Measurements from ENCODE around the gene POC1B.
"Not testable (repeated sequence)": the region's sequence is repeated elsewhere in the genome, so short reads cannot be mapped to it uniquely, and the experiment has no call there.

Gene POC1B

GRCh38 chr12:89459279-89459678 lies 66.6 kb downstream of the POC1B start:
- not testable (repeated sequence) for DNase-seq

GRCh38 chr12:89456565-89456964 lies 69.3 kb downstream of the POC1B start:
- no peak for DNase-seq

GRCh38 chr12:89454080-89454848 lies 71.6 kb downstream of the POC1B start:
- DNase-seq: no peak

GRCh38 chr12:89453121-89453978 lies 72.5 kb downstream of the POC1B start:
- DNase-seq: no peak

- no peak for DNase-seq
Measured at GRCh38 chr12:89451841-89452251, 74.0 kb downstream of the POC1B start.

GRCh38 chr12:89450907-89451306 lies 74.9 kb downstream of the POC1B start:
- DNase-seq: no peak

- DNase-seq: no peak
Measured at GRCh38 chr12:89448951-89449371, 76.9 kb downstream of the POC1B start.

GRCh38 chr12:89448526-89448925 lies 77.3 kb downstream of the POC1B start:
- DNase-seq: no peak

GRCh38 chr12:89439941-89440340 lies 85.9 kb downstream of the POC1B start:
- no peak for DNase-seq

GRCh38 chr12:89437231-89437630 lies 88.6 kb downstream of the POC1B start:
- DNase-seq: no peak

GRCh38 chr12:89436062-89436461 lies 89.8 kb downstream of the POC1B start:
- no peak for DNase-seq

GRCh38 chr12:89433634-89434033 lies 92.2 kb downstream of the POC1B start:
- DNase-seq: no peak

GRCh38 chr12:89432396-89432795 lies 93.5 kb downstream of the POC1B start:
- no peak for DNase-seq

GRCh38 chr12:89429528-89429927 lies 96.3 kb downstream of the POC1B start:
- DNase-seq: no peak

- DNase-seq: no peak
Measured at GRCh38 chr12:89427508-89428156, 98.2 kb downstream of the POC1B start.

- DNase-seq: no peak
Measured at GRCh38 chr12:89424846-89425245, 101.0 kb downstream of the POC1B start.

- no peak for DNase-seq
Measured at GRCh38 chr12:89424389-89424788, 101.5 kb downstream of the POC1B start.

- no peak for DNase-seq
Measured at GRCh38 chr12:89421092-89421835, 104.6 kb downstream of the POC1B start.

GRCh38 chr12:89418228-89418910 lies 107.5 kb downstream of the POC1B start:
- DNase-seq: no peak

GRCh38 chr12:89417246-89417977 lies 108.4 kb downstream of the POC1B start:
- DNase-seq: no peak

GRCh38 chr12:89416049-89416792 lies 109.6 kb downstream of the POC1B start:
- no peak for DNase-seq
